Measurements from ENCODE around the gene OGFOD2.

DNA sequence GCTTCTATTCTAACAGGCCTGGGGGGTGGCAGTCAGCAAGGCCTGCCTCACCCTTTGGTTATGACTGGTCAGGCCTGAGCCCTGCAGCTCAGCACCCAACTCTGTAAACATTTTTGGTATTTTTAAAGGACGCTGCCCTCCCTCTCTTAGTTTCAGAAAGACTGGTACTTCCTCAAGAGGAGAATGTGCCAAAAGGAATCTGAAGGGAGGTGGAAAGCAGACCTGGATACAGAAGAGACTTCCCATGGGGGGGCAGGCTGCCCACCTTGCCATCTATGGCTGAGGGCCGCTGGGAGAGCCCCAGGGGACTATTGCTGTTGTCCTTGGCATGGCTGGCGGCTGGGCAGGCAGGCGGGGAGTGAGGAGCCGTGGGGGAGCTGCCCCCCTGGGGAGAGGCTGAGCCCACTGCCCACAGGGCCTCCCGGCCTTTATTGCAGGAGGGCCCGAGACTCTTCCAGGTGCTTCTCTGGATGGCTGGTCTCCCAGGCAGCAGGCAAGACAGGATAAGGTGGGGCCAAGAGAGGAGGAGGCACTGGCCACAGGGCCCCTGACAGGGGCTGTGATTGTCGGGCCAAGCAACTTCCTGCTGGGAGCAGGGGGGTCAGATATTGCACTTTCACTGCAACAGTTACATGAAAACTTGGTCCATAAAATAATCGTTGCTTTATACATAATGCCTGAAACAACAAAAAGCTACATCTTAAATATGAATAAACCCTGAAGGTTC is 8.9 kb downstream of the OGFOD2 start:
- TF ChIP-seq, protein P1, sequence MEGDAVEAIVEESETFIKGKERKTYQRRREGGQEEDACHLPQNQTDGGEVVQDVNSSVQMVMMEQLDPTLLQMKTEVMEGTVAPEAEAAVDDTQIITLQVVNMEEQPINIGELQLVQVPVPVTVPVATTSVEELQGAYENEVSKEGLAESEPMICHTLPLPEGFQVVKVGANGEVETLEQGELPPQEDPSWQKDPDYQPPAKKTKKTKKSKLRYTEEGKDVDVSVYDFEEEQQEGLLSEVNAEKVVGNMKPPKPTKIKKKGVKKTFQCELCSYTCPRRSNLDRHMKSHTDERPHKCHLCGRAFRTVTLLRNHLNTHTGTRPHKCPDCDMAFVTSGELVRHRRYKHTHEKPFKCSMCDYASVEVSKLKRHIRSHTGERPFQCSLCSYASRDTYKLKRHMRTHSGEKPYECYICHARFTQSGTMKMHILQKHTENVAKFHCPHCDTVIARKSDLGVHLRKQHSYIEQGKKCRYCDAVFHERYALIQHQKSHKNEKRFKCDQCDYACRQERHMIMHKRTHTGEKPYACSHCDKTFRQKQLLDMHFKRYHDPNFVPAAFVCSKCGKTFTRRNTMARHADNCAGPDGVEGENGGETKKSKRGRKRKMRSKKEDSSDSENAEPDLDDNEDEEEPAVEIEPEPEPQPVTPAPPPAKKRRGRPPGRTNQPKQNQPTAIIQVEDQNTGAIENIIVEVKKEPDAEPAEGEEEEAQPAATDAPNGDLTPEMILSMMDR (conservative IDR thresholded peaks at IDR 0.05 in 1 of 2, IDR thresholded peaks at IDR 0.05 in 1 of 2; ENCODE audit: extremely low read depth in 1 of 2, insufficient read depth in 1 of 2, low read depth in 1 of 2, low read length in 2 of 2), result no peak
- TF ChIP-seq EZH2 (IDR thresholded peaks at IDR 0.05; ENCODE audit: borderline replicate concordance, low read length), result no peak
